Cardiac fibroblast (primary cell): Measurements from ENCODE around the gene KCTD17.

Source experiments
- DNase-seq, 2 donors: peaks; one replicate each; pipeline versions ENCODE4 v3.0.0 to v3.0.0-alpha.2; 2010; ENCODE audit warnings: low read depth in 2 of 2
- H3K4me3 ChIP-seq, 2 donors: replicated peaks in 1 of 2; 1 replicate in 1 of 2; 2 replicates in 1 of 2; pipeline ENCODE4 v1.5.1; 2011; ENCODE audit warnings: low read depth in 2 of 2, low read length in 2 of 2, mild to moderate bottlenecking in 2 of 2, moderate library complexity in 1 of 2
- TF ChIP-seq, protein P1 (sequence below): IDR thresholded peaks from one replicate; pipeline ENCODE4 v1.5.1; 2011; ENCODE audit warnings: low read depth, mild to moderate bottlenecking, low read length, inconsistent platforms

The KCTD17 gene

DNA sequence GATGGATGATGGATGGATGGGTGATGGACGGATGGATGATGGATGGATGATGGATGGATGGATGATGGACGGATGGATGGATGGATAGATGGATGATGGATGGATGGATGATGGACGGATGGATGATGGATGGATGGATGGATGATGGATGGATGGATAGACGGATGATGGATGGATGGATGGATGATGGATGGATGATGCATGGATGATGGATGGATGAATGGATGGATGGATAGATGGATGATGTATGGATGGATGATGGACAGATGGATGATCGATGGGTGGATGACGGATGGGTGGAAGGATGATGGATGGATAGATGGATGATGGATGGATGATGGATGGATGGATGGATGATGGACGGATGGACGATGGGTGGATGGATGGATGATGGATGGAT lies 21.1 kb downstream of the KCTD17 start:
- TF ChIP-seq, protein P1, sequence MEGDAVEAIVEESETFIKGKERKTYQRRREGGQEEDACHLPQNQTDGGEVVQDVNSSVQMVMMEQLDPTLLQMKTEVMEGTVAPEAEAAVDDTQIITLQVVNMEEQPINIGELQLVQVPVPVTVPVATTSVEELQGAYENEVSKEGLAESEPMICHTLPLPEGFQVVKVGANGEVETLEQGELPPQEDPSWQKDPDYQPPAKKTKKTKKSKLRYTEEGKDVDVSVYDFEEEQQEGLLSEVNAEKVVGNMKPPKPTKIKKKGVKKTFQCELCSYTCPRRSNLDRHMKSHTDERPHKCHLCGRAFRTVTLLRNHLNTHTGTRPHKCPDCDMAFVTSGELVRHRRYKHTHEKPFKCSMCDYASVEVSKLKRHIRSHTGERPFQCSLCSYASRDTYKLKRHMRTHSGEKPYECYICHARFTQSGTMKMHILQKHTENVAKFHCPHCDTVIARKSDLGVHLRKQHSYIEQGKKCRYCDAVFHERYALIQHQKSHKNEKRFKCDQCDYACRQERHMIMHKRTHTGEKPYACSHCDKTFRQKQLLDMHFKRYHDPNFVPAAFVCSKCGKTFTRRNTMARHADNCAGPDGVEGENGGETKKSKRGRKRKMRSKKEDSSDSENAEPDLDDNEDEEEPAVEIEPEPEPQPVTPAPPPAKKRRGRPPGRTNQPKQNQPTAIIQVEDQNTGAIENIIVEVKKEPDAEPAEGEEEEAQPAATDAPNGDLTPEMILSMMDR: no peak
- no peak overlapping the region for H3K4me3 ChIP-seq
- no peak for DNase-seq

GRCh38 chr22:37074537-37074936 lies 23.0 kb downstream of the KCTD17 start:
- TF ChIP-seq, protein P1: no peak
- no peak for DNase-seq
- H3K4me3 ChIP-seq: no peak overlapping the region

- no peak for DNase-seq
- no peak overlapping the region for H3K4me3 ChIP-seq
- TF ChIP-seq, protein P1: no peak
Measured at GRCh38 chr22:37075046-37075445, 23.5 kb downstream of the KCTD17 start.

GRCh38 chr22:37075822-37076433 lies 24.4 kb downstream of the KCTD17 start:
- DNase-seq: no peak
- TF ChIP-seq, protein P1: no peak
- H3K4me3 ChIP-seq: no peak overlapping the region

GRCh38 chr22:37077802-37078448 lies 26.4 kb downstream of the KCTD17 start:
- TF ChIP-seq, protein P1: peak; percentile 100
- DNase-seq: peak; percentile 62 to 63
- H3K4me3 ChIP-seq: no peak overlapping the region

GRCh38 chr22:37079158-37079557 lies 27.6 kb downstream of the KCTD17 start:
- H3K4me3 ChIP-seq: no peak overlapping the region
- TF ChIP-seq, protein P1: no peak
- DNase-seq: no peak
